Ecto neural progenitor cell (in vitro differentiated cells): ENCODE data around the gene BLOC1S5.
"Not testable (repeated sequence)": the region's sequence is repeated elsewhere in the genome, so short reads cannot be mapped to it uniquely, and the experiment has no call there.

Experiments
- DNase-seq: peaks from one replicate; pipeline ENCODE4 v3.0.0-alpha.2; 2018; ENCODE audit warnings: low spot score

The BLOC1S5 gene

GRCh38 chr6:8043221-8043620 is 21.0 kb downstream of the BLOC1S5 start:
- no peak for DNase-seq

GRCh38 chr6:8041913-8042583 is 22.1 kb downstream of the BLOC1S5 start:
- DNase-seq, result no peak

- not testable (repeated sequence) for DNase-seq
Measured at GRCh38 chr6:8034107-8034506, 30.1 kb downstream of the BLOC1S5 start.

- no peak for DNase-seq
Measured at GRCh38 chr6:8030920-8031319, 33.3 kb downstream of the BLOC1S5 start.

- no peak for DNase-seq
Measured at GRCh38 chr6:8029243-8029870, 34.8 kb downstream of the BLOC1S5 start.

GRCh38 chr6:8027965-8028651 is 36.1 kb downstream of the BLOC1S5 start:
- DNase-seq, result no peak

- no peak for DNase-seq
Measured at GRCh38 chr6:8026800-8027199, 37.4 kb downstream of the BLOC1S5 start.

DNA sequence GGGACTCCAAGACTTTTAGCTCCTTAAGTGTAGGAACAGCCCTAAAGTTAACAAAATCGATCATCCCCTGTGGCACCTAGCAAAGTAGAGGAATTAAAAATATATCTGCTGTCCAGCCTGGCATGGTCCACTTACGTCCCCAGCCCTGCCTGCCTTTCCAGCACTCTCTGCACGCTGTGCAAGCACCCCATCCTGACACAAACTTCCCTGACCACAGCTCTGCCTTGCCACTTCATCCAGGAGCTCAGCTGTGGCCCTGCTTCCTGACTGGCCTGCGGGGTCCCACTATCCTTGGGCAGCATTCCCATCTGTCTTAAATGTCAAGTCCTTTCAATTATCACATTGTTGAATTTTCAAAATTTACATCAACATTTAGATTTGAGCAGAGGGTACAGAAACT is 39.0 kb downstream of the BLOC1S5 start:
- DNase-seq, result no peak

DNA sequence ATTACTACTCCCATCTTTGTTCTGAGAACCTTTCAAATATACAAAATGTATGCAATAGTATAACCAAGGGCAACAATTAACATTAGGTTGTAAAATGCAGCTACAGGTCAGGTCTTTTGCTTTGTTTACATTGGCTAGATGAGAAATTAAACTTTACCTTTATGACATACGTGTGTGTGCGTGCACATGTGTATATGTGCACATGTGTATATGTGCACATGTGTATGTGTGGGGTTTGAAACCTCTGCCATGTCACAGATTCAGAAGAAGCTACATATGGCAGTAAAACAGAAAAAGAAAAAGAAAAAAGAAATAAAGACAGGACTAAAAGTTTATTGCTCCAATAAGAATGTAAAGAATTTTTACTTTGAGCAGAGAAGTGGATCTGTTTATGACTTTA is 40.6 kb downstream of the BLOC1S5 start:
- DNase-seq, result no peak

- no peak for DNase-seq
Measured at GRCh38 chr6:8020083-8020482, 44.1 kb downstream of the BLOC1S5 start.

GRCh38 chr6:8017705-8018104 is 46.5 kb downstream of the BLOC1S5 start:
- no peak for DNase-seq

GRCh38 chr6:8017276-8017701 is 46.9 kb downstream of the BLOC1S5 start:
- DNase-seq, result no peak

DNA sequence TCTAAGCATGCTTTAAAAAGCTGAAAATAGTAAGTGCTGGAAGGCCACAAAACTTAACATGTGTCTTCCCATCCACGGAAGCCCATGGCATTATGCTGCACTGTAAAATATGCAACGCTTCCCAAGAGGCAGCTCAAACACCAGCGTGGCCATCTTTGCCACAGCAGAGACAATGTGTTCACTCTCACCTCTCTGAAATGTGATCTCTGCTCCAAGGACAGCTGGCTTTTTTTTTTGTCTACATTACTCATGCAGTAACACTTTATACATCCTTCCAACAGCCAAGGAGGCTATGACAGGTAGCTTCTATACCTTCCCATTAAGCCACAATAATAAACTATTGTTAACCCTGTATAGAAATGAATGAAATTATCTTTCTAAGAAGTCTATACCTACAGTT is 49.2 kb downstream of the BLOC1S5 start:
- DNase-seq, result no peak

- no peak for DNase-seq
Measured at GRCh38 chr6:8013763-8014162, 50.4 kb downstream of the BLOC1S5 start.

- no peak for DNase-seq
Measured at GRCh38 chr6:8006208-8006607, 58.0 kb downstream of the BLOC1S5 start.

DNA sequence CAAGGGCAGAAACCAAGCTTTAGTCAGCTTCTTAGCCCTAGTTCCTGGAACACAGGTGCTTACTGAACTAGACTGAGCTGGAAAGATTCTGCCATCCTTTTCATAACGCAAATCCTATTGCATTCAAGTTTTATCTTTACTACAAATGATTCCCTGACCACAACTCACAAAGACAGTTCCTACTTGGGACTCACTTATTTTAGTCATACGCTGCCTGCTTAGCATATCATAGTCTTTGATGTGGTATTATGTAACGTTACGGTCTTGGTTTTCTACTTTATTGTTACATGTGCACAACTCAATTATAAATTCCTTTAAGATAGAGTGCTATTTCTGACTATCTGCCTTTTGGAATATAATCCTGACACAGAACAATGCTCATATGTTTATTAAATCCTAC is 59.1 kb downstream of the BLOC1S5 start:
- no peak for DNase-seq

DNA sequence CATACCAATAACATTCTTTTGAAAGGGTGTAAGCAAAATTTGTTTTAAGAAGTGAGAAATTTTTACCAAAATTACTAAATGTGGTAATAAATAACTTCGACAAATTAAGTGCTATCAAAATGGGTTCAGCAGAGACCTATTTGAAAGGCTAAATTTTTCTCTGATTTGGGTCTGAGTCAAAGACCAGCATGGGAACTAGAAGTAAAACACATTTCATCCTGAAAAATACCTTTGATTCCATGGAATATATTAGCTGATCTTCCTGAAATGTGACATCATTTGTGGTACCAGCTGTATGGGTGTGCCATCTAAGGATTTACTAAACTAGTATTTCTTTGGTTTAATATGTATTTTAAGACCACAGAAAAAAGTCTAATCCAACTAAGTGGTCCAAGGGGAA is 63.6 kb downstream of the BLOC1S5 start:
- no peak for DNase-seq

DNA sequence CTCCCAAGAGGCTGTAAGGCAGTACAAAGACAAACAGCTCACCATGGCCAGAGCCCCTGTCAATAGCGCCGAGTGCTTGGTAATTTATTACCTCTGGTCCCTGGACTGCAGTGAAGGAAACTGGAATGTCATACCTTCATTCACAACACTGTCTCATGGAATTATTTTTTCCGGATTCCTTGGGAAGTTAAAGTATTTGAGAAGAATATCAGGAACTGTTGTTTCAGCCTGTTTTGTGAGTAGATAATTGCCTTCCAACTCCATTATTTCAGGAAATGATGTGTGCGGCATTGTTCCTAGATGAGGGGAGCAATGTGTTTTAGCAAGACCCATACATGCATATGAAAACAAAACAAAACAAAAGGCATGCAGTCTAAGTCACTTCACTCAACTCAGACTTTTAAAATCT is 64.0 kb downstream of the BLOC1S5 start:
- DNase-seq, result no peak

GRCh38 chr6:7999201-7999600 is 65.0 kb downstream of the BLOC1S5 start:
- DNase-seq, result no peak

- DNase-seq, result no peak
Measured at GRCh38 chr6:7998103-7998725, 66.0 kb downstream of the BLOC1S5 start.

DNA sequence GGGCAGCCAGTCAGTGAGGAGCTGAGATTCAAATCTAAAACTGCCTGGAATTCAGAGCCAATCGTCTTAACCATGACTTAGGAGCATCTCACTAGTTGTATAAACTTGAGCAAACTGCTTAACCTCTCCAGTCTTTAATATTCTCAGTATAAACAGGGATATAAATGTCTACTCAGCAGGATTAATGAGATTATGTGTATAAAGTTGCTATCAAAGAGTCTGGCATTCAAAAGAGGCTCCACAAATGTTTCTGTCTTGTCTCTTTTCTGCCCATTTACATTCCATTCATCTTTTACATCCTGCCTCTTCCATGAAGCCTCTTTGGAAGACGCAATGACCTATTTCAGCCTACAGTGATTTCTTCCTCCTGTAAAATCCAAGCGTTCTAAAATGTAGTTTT is 66.9 kb downstream of the BLOC1S5 start:
- no peak for DNase-seq

DNA sequence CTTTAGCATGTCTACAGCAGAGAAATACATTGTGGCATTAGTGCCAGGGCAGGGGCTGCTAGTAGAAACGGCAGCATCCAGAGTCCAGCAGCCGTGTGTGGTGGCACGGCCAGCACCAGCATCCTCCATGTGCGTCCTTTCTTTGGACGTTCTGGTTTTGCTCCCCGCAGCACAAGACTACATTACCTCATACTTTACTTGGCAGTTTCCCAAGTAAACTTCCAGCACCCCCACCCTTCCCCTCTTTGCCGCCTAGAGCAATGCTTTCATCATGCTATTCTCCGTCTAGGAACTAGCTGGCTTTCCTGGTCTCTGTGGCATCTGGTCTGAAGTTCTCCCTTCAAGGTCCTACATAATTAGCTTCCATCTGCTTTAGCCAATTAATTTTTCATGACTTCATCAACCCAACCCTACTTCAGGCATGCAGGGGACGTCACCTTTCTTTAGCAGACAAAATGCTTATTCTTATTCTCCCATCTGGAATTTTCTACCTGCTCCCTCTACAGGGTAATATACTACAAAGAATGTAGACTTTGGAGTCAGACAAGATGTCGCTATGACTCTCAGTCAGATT is 67.6 kb downstream of the BLOC1S5 start:
- DNase-seq, result no peak

DNA sequence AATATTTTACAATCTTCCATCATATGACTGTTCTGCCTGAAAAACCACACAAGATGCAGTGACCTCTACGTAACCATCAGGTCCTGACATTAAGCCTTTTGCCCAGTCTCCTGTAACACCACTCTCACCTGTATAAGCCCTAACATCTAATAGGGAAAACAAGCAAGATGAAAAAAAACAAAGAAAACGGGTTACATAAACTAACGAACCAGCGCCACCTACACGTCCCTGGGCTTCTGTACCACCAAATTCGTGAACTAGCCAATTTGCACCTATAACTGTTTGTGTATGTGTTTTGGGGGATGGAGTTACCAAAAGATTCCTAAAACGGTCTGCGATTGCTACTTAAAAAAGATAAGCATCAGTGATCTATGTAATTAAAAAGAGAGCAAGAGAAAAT is 70.2 kb downstream of the BLOC1S5 start:
- no peak for DNase-seq
